Measurements from ENCODE around the gene AK5.

DNA sequence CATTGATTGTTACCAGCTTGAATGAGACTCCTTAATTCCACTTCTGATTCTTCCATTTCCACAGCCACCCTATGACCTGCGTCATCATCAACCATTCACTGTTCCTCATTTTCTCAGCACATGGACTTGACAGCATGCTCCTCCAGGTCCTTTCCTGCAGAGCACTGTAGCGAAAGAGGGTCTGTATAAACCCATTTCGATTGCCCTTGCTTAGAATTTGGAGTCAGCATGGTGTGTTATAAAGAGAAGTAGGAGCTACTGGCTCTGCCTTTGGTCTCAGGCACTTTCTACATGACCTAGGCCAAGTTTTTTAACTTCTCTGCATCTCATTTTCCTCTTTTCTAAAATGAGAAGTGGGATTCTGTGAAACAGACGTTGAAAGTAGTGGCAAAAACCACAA lies 133.8 kb downstream of the AK5 start:
- no peak for TF ChIP-seq POLR2A (IDR thresholded peaks at IDR 0.05)
- TF ChIP-seq, protein P1, sequence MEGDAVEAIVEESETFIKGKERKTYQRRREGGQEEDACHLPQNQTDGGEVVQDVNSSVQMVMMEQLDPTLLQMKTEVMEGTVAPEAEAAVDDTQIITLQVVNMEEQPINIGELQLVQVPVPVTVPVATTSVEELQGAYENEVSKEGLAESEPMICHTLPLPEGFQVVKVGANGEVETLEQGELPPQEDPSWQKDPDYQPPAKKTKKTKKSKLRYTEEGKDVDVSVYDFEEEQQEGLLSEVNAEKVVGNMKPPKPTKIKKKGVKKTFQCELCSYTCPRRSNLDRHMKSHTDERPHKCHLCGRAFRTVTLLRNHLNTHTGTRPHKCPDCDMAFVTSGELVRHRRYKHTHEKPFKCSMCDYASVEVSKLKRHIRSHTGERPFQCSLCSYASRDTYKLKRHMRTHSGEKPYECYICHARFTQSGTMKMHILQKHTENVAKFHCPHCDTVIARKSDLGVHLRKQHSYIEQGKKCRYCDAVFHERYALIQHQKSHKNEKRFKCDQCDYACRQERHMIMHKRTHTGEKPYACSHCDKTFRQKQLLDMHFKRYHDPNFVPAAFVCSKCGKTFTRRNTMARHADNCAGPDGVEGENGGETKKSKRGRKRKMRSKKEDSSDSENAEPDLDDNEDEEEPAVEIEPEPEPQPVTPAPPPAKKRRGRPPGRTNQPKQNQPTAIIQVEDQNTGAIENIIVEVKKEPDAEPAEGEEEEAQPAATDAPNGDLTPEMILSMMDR (IDR thresholded peaks at IDR 0.05) = no peak
